ENCODE results near the gene VRK1. TPM values are rescaled to one million over a fixed set of nuclear protein-coding genes. Genes with fewer than 3 reads are reported as not detected.
"Not testable (repeated sequence)": the region's sequence is repeated elsewhere in the genome, so short reads cannot be mapped to it uniquely, and the experiment has no call there.

VRK1 gene
- total RNA-seq, 1 experiment from 2014 or later, result 26.5 TPM

DNA sequence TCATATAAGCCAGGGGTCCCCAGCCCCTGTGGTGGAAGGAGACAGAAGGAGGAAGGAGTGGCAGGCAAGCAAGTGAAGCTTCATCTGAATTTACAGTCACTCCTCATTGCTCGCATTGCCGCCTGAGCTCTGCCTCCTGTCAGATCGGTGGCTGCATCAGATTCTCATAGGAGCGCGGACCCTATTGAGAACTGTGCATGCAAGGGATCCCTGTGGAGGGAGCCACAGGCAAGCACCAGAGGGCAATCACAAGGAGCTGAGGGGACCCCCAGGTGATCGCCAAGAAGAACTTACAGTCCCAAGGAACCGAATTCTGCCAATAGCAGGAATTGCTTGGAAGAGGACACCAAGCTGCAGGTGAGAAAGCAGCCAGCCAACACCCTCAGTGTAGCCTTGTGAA lies 33.2 kb upstream of the VRK1 start:
- ChIA-PET CTCF (no interaction called here), POLR2A (no interaction called here)
- DNase-seq (ENCODE audit: low read depth, low spot score) (no peak), ATAC-seq (no peak)
- no peaks in the 10 kb centered on the region for H3K4me1 ChIP-seq (ENCODE audit: control insufficient read depth, insufficient read depth, low read length)
- H3K36me3 ChIP-seq (ENCODE audit: control insufficient read depth, insufficient read depth, low read length), result no peaks in the 10 kb centered on the region
- intact Hi-C loops (cut with micrococcal nuclease; ENCODE audit: unreplicated experiment) (no loop called here), in situ Hi-C loops (cut with HindIII; ENCODE audit: low pct_unique_long_range_greater_than_20kb, low sequenced_read_pairs) (no loop called here)
- no TSS peak for BruUV-seq (replicated peaks)
- TF ChIP-seq TCF7L2 (IDR thresholded peaks at IDR 0.05; ENCODE audit: low read depth, low read length) (no peak), SIN3A (IDR thresholded peaks at IDR 0.05; ENCODE audit: borderline replicate concordance, insufficient read depth, low read depth, low read length) (no peak), POLR2AphosphoS5 (IDR thresholded peaks at IDR 0.05; ENCODE audit: low read depth, low read length) (no peak)
- TF ChIP-seq, protein P1, sequence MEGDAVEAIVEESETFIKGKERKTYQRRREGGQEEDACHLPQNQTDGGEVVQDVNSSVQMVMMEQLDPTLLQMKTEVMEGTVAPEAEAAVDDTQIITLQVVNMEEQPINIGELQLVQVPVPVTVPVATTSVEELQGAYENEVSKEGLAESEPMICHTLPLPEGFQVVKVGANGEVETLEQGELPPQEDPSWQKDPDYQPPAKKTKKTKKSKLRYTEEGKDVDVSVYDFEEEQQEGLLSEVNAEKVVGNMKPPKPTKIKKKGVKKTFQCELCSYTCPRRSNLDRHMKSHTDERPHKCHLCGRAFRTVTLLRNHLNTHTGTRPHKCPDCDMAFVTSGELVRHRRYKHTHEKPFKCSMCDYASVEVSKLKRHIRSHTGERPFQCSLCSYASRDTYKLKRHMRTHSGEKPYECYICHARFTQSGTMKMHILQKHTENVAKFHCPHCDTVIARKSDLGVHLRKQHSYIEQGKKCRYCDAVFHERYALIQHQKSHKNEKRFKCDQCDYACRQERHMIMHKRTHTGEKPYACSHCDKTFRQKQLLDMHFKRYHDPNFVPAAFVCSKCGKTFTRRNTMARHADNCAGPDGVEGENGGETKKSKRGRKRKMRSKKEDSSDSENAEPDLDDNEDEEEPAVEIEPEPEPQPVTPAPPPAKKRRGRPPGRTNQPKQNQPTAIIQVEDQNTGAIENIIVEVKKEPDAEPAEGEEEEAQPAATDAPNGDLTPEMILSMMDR (IDR thresholded peaks at IDR 0.05), result no peak
- TF ChIP-seq, protein P2, sequence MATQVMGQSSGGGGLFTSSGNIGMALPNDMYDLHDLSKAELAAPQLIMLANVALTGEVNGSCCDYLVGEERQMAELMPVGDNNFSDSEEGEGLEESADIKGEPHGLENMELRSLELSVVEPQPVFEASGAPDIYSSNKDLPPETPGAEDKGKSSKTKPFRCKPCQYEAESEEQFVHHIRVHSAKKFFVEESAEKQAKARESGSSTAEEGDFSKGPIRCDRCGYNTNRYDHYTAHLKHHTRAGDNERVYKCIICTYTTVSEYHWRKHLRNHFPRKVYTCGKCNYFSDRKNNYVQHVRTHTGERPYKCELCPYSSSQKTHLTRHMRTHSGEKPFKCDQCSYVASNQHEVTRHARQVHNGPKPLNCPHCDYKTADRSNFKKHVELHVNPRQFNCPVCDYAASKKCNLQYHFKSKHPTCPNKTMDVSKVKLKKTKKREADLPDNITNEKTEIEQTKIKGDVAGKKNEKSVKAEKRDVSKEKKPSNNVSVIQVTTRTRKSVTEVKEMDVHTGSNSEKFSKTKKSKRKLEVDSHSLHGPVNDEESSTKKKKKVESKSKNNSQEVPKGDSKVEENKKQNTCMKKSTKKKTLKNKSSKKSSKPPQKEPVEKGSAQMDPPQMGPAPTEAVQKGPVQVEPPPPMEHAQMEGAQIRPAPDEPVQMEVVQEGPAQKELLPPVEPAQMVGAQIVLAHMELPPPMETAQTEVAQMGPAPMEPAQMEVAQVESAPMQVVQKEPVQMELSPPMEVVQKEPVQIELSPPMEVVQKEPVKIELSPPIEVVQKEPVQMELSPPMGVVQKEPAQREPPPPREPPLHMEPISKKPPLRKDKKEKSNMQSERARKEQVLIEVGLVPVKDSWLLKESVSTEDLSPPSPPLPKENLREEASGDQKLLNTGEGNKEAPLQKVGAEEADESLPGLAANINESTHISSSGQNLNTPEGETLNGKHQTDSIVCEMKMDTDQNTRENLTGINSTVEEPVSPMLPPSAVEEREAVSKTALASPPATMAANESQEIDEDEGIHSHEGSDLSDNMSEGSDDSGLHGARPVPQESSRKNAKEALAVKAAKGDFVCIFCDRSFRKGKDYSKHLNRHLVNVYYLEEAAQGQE (IDR thresholded peaks at IDR 0.05; ENCODE audit: insufficient read depth in 1 of 2, low read depth in 2 of 2, low read length in 1 of 2), result no peak
- no peak overlapping the region for H3K4me3 ChIP-seq (ENCODE audit: low read depth in 2 of 2, low read length in 2 of 2)
- H3K9me3 ChIP-seq (ENCODE audit: control insufficient read depth, insufficient read depth, low read depth, low read length), result no peaks in the 10 kb centered on the region
- H3K27me3 ChIP-seq (ENCODE audit: control insufficient read depth, insufficient read depth, low read length), result peaks cover 8% of the 10 kb centered on the region
- H3K27ac ChIP-seq (ENCODE audit: low read length), result no peak overlapping the region

DNA sequence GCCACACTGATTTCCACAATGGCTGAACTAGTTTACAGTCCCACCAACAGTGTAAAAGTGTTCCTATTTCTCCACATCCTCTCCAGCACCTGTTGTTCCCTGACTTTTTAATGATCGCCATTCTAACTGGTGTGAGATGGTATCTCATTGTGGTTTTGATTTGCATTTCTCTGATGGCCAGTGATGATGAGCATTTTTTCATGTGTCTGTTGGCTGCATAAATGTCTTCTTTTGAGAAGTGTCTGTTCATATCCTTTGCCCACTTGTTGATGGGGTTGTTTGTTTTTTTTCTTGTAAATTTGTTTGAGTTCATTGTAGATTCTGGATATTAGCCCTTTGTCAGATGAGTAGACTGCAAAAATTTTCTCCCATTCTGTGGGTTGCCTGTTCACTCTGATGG lies 32.0 kb upstream of the VRK1 start:
- H3K4me3 ChIP-seq (ENCODE audit: low read depth in 2 of 2, low read length in 2 of 2); H3K4me1 ChIP-seq (ENCODE audit: control insufficient read depth, insufficient read depth, low read length); H3K27ac ChIP-seq (ENCODE audit: low read length); DNase-seq (ENCODE audit: low read depth, low spot score); intact Hi-C loops (cut with micrococcal nuclease; ENCODE audit: unreplicated experiment); BruUV-seq (replicated peaks); POLR2A ChIA-PET; CTCF ChIA-PET; H3K9me3 ChIP-seq (ENCODE audit: control insufficient read depth, insufficient read depth, low read depth, low read length); ATAC-seq; H3K36me3 ChIP-seq (ENCODE audit: control insufficient read depth, insufficient read depth, low read length); H3K27me3 ChIP-seq (ENCODE audit: control insufficient read depth, insufficient read depth, low read length); in situ Hi-C loops (cut with HindIII; ENCODE audit: low pct_unique_long_range_greater_than_20kb, low sequenced_read_pairs): not testable (repeated sequence)

- peaks cover 2% of the 10 kb centered on the region; the same call in 1 of the 2 replicates for H3K27me3 ChIP-seq (ENCODE audit: control insufficient read depth, insufficient read depth, low read length)
- no peaks in the 10 kb centered on the region for H3K36me3 ChIP-seq (ENCODE audit: control insufficient read depth, insufficient read depth, low read length)
- ATAC-seq (no peak), DNase-seq (ENCODE audit: low read depth, low spot score) (no peak)
- ChIA-PET CTCF (no interaction called here), POLR2A (no interaction called here)
- no TSS peak for BruUV-seq (replicated peaks)
- no peak overlapping the region for H3K27ac ChIP-seq (ENCODE audit: low read length)
- no peak overlapping the region for H3K4me3 ChIP-seq (ENCODE audit: low read depth in 2 of 2, low read length in 2 of 2)
- H3K9me3 ChIP-seq (ENCODE audit: control insufficient read depth, insufficient read depth, low read depth, low read length), result no peaks in the 10 kb centered on the region
- no peaks in the 10 kb centered on the region for H3K4me1 ChIP-seq (ENCODE audit: control insufficient read depth, insufficient read depth, low read length)
- TF ChIP-seq SIN3A (IDR thresholded peaks at IDR 0.05; ENCODE audit: borderline replicate concordance, insufficient read depth, low read depth, low read length) (no peak), POLR2AphosphoS5 (IDR thresholded peaks at IDR 0.05; ENCODE audit: low read depth, low read length) (no peak), TCF7L2 (IDR thresholded peaks at IDR 0.05; ENCODE audit: low read depth, low read length) (no peak)
- TF ChIP-seq, protein P1 (IDR thresholded peaks at IDR 0.05), result no peak
- TF ChIP-seq, protein P2 (IDR thresholded peaks at IDR 0.05; ENCODE audit: insufficient read depth in 1 of 2, low read depth in 2 of 2, low read length in 1 of 2), result no peak
- intact Hi-C loops (cut with micrococcal nuclease; ENCODE audit: unreplicated experiment) (no loop called here), in situ Hi-C loops (cut with HindIII; ENCODE audit: low pct_unique_long_range_greater_than_20kb, low sequenced_read_pairs) (no loop called here)
Measured at GRCh38 chr14:96772929-96773328, 24.3 kb upstream of the VRK1 start.

Data from Panc1 (cell line).